Right atrium auricular region (tissue), 2 donors: ENCODE results near the gene CD34. TPM values are rescaled to one million over a fixed set of nuclear protein-coding genes. Genes with fewer than 3 reads are reported as not detected.

Experiments used
- DNase-seq: peaks from one replicate; pipeline ENCODE4 v3.0.0-alpha.2; 2019; ENCODE audit warnings: low spot score
- H3K27ac ChIP-seq, 2 donors: fragments of 200-600 bp; sonication (generic); 1 replicate in 1 of 2; 2 replicates in 1 of 2; pipeline ENCODE4 v1.5.1; 2016 to 2019
- H3K27me3 ChIP-seq, 2 donors: fragments of 200-600 bp; sonication (generic); one replicate each; pipeline versions ENCODE4 v1.5.1 to v1.6.0; 2017 to 2019
- H3K36me3 ChIP-seq: fragments of 200-600 bp; sonication (generic); one replicate; pipeline ENCODE4 v1.5.1; 2016
- H3K4me1 ChIP-seq, 2 donors: fragments of 200-600 bp; sonication (generic); one replicate each; pipeline versions ENCODE4 v1.5.1 to v1.6.0; 2017 to 2019
- H3K4me3 ChIP-seq, 2 donors: fragments of 200-600 bp; sonication (generic); 1 replicate in 1 of 2; 2 replicates in 1 of 2; pipeline ENCODE4 v1.5.1; 2017 to 2019; ENCODE audit warnings: mild to moderate bottlenecking in 1 of 2, moderate library complexity in 1 of 2
- H3K9me3 ChIP-seq, 2 donors: fragments of 200-600 bp; sonication (generic); one replicate each; pipeline ENCODE4 v1.5.1; 2019
- CTCF ChIP-seq, 2 donors: fragments of 200-600 bp; sonication (generic); IDR thresholded peaks; one replicate each; pipeline ENCODE4 v1.5.1; 2019; ENCODE audit warnings: antibody characterized with exemption in 2 of 2
- total RNA-seq, 2 donors: library from RNA; depleted of rRNA; stranded (reverse); fragments of >200 nt; gene quantifications; one replicate each; pipeline ENCODE4 v1.1.0, GENCODE V29; 2016

Gene CD34
- total RNA-seq, 2 donors from 2014 or later: 76.7 to 76.8 TPM

- no peaks in the 10 kb centered on the region for H3K9me3 ChIP-seq
These were observed 62.7 kb downstream of the CD34 start for GRCh38 chr1:207848234-207848633.

GRCh38 chr1:207847116-207847515, 63.8 kb downstream of the CD34 start:
- H3K27ac ChIP-seq: no peak overlapping the region
- TF ChIP-seq CTCF (IDR thresholded peaks at IDR 0.05): no peak

More at GRCh38 chr1:207848234-207848633, 62.7 kb downstream of the CD34 start:
- no peak overlapping the region for H3K4me3 ChIP-seq
- DNase-seq: peak; percentile 84
- H3K4me1 ChIP-seq: peaks cover 0 to 87% of the 10 kb centered on the region in 2 donors
- no peaks in the 10 kb centered on the region for H3K27me3 ChIP-seq
- TF ChIP-seq CTCF (IDR thresholded peaks at IDR 0.05): no peak
- H3K27ac ChIP-seq: peak overlapping the region; percentile 67 to 71
- H3K36me3 ChIP-seq: no peaks in the 10 kb centered on the region

GRCh38 chr1:207845109-207845508, 65.8 kb downstream of the CD34 start:
- Histone ChIP-seq H3K36me3 (no peaks in the 10 kb centered on the region), H3K9me3 (no peaks in the 10 kb centered on the region), H3K4me3 (no peak overlapping the region), H3K27ac (peak overlapping the region; percentile 15 to 47), H3K27me3 (no peaks in the 10 kb centered on the region), H3K4me1 (peaks cover 0 to 69% of the 10 kb centered on the region in 2 donors)
- DNase-seq: no peak
- TF ChIP-seq CTCF (IDR thresholded peaks at IDR 0.05): no peak

More at GRCh38 chr1:207847116-207847515, 63.8 kb downstream of the CD34 start:
- Histone ChIP-seq H3K9me3 (no peaks in the 10 kb centered on the region), H3K4me3 (no peak overlapping the region), H3K4me1 (peaks cover 0 to 76% of the 10 kb centered on the region in 2 donors), H3K36me3 (no peaks in the 10 kb centered on the region), H3K27me3 (no peaks in the 10 kb centered on the region)
- DNase-seq: no peak

GRCh38 chr1:207844371-207844770, 66.6 kb downstream of the CD34 start:
- Histone ChIP-seq H3K27ac (no peak overlapping the region), H3K9me3 (no peaks in the 10 kb centered on the region), H3K4me1 (peaks cover 0 to 62% of the 10 kb centered on the region in 2 donors), H3K27me3 (no peaks in the 10 kb centered on the region), H3K4me3 (no peak overlapping the region), H3K36me3 (no peaks in the 10 kb centered on the region)
- no peak for TF ChIP-seq CTCF (IDR thresholded peaks at IDR 0.05)
- no peak for DNase-seq

GRCh38 chr1:207842506-207842905, 68.4 kb downstream of the CD34 start:
- peaks cover 0 to 62% of the 10 kb centered on the region in 2 donors for H3K4me1 ChIP-seq
- H3K36me3 ChIP-seq: no peaks in the 10 kb centered on the region
- H3K4me3 ChIP-seq: no peak overlapping the region
- no peak overlapping the region for H3K27ac ChIP-seq
- no peaks in the 10 kb centered on the region for H3K27me3 ChIP-seq
- no peak for TF ChIP-seq CTCF (IDR thresholded peaks at IDR 0.05)
- no peaks in the 10 kb centered on the region for H3K9me3 ChIP-seq
- DNase-seq: no peak

- H3K27ac ChIP-seq: no peak overlapping the region
- H3K9me3 ChIP-seq: no peaks in the 10 kb centered on the region
- H3K4me3 ChIP-seq: no peak overlapping the region
- H3K36me3 ChIP-seq: no peaks in the 10 kb centered on the region
- H3K27me3 ChIP-seq: no peaks in the 10 kb centered on the region
- peaks cover 0 to 65% of the 10 kb centered on the region in 2 donors for H3K4me1 ChIP-seq
- TF ChIP-seq CTCF (IDR thresholded peaks at IDR 0.05): no peak
- no peak for DNase-seq
These were observed 69.0 kb downstream of the CD34 start for GRCh38 chr1:207841901-207842300.
